Activated CD8-positive, alpha-beta memory T cell treated with anti-CD3 and anti-CD28 coated beads for 36 hours (primary cell): ENCODE data around the gene HNRNPA3. TPM values are rescaled to one million over a fixed set of nuclear protein-coding genes. Genes with fewer than 3 reads are reported as not detected.
"Not testable (repeated sequence)": the region's sequence is repeated elsewhere in the genome, so short reads cannot be mapped to it uniquely, and the experiment has no call there.

ENCODE experiments used
- CTCF ChIA-PET: fragments of 350-600 bp; sonication (Branson Sonifier 250); formaldehyde crosslinking; loops from one replicate; lab custom pipeline; 2021; ENCODE audit warnings: antibody characterized with exemption; lab: Charles Lee
- POLR2A ChIA-PET: fragments of 350-600 bp; sonication (Branson Sonifier 250); formaldehyde crosslinking; loops from one replicate; lab custom pipeline; 2021; ENCODE audit warnings: antibody characterized with exemption; lab: Charles Lee
- total RNA-seq, 2 experiments: library from RNA; stranded (reverse); gene quantifications; one replicate each; pipeline ENCODE4 v1.2.3, GENCODE V29; 2021

The HNRNPA3 gene
- total RNA-seq: 100 to 1,000 TPM; 220 to 227 TPM

GRCh38 chr2:177212106-177212890 is at the start of gene HNRNPA3:
Gene HNRNPA3 (plus strand): TSS chr2:177212794. CDS start chr2:177212800, 6 bp downstream.
- POLR2A ChIA-PET: interaction anchor here (0.6 to 5.0 kb wide), 10 partner anchors 10 to 98 kb away, joined by 3 to 98 read pairs (median 4); partner anchors contain the start of gene NFE2L2
- CTCF ChIA-PET: interaction anchor here (0.6 to 1.7 kb wide), 4 partner anchors 47 to 84 kb away, joined by 3 to 9 read pairs (median 3); partner anchors contain the start of gene NFE2L2

- CTCF ChIA-PET: interaction anchor here (0.6 to 3.5 kb wide), 23 partner anchors 8 to 599 kb away, joined by 3 to 30 read pairs (median 5); partner anchors contain the start of gene NFE2L2
- POLR2A ChIA-PET: interaction anchor here (0.7 to 1.0 kb wide), 3 partner anchors 10 to 128 kb away, joined by 3 to 4 read pairs (median 3); partner anchors contain the start of gene NFE2L2
Measured at GRCh38 chr2:177164131-177164530, 48.5 kb upstream of the HNRNPA3 start.

- ChIA-PET CTCF (interaction anchor here (0.5 to 3.5 kb wide), 34 partner anchors 9 to 599 kb away, joined by 3 to 30 read pairs (median 4); partner anchors contain the start of gene NFE2L2), POLR2A (interaction anchor here (0.5 to 1.3 kb wide), 5 partner anchors 9 to 528 kb away, joined by 3 to 4 read pairs (median 4); partner anchors contain the start of genes HNRNPA3 and NFE2L2)
Measured at GRCh38 chr2:177164584-177165052, 48.0 kb upstream of the HNRNPA3 start.

DNA sequence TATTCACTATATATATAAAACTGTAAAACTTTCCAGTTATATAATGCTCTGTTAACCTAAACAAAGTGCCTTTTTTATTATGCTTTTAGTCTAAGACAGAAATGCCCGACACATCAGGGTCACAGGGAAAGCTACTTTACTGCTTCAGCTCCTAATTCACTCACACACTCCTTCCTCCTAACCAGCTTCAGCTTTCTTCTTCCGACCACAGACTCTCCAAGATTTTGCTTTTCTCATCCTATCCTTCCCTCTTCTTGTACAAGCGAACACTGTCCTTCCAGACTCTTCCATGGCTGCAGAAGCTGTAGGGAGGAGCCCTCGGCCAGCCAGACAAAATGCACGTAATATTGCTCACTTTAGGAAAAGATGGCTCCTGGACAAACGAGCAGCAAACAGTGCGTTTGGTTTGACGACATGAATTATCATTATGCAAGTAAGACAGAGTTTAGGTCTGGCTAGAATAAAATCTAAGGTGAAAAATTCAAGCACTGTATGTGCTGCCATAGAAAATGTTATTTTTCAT is 47.5 kb upstream of the HNRNPA3 start:
- CTCF ChIA-PET: interaction anchor here (0.5 to 3.5 kb wide), 34 partner anchors 9 to 598 kb away, joined by 3 to 30 read pairs (median 4); partner anchors contain the start of gene NFE2L2
- POLR2A ChIA-PET: interaction anchor here (0.5 to 1.5 kb wide), 6 partner anchors 47 to 528 kb away, joined by 3 to 6 read pairs (median 4); partner anchors contain the start of genes HNRNPA3 and NFE2L2

GRCh38 chr2:177165721-177166711 is 46.6 kb upstream of the HNRNPA3 start:
- CTCF ChIA-PET: interaction anchor here (1.0 to 3.5 kb wide), 9 partner anchors 10 to 214 kb away, joined by 3 to 30 read pairs (median 4); partner anchors contain the start of gene NFE2L2
- POLR2A ChIA-PET: interaction anchor here (0.5 to 1.5 kb wide), 7 partner anchors 29 to 529 kb away, joined by 3 to 6 read pairs (median 3); partner anchors contain the start of genes HNRNPA3 and NFE2L2

DNA sequence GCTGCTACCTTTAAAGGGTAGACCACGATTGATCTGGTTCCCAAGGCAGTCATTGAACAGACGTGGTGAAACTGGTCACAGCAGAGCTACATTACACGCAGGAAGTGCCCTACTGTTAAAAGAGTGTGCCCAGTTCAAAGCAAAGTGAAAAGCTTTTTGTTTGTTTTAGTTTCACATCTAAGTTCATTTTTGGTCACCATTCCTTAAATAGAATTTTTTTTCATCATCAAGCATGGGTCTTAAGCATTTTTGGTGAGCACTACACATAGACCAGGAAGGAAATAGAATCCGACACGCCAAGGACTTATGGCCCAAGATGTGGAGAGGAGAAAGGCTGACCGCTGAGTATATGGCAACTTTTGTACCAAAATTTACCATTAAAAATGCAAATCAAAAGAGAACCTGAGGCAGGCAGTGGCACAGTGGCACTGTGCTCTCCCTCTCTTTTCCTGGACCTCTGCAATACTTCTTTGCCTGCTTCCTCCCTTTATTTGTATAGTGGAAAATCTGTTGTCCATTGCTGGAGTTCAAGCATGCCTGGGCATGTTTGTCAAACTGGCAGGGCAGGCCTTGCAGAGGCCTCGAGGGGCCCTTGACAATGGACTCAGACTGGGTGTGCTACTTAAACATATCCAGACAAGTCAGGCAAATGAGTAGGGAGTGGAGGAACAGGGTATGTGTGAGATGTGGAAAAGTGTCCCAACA is 42.6 kb upstream of the HNRNPA3 start:
- CTCF ChIA-PET: no interaction called here
- POLR2A ChIA-PET: interaction anchor here (0.7 kb wide), 1 partner anchor 259 kb away, joined by 7 read pairs; no protein-coding TSS in a partner anchor

DNA sequence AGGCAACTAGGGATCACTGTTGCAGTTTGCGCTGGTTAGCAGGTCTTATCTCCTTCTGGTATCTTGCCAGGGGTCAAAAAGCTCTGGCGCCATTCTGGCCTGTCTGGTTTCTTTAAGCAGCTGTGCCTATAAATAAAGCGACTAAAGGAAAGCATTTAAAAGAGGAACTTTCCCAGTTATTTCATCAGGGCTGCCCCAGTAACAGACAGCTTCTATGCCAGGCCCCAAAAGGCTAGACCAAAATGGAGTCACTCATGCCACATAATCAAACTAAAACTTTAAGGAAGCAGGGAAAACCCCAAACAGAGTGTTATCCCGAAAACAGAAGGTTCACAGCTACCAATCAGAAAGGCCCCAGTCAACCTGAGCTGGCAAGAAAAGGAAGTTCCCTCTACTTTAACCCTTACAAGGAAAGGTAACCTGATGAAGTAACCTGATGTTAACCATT is 41.2 kb upstream of the HNRNPA3 start:
- ChIA-PET POLR2A (no interaction called here), CTCF (no interaction called here)

GRCh38 chr2:177172034-177172880 is 40.3 kb upstream of the HNRNPA3 start:
- CTCF ChIA-PET: no interaction called here
- POLR2A ChIA-PET: no interaction called here

DNA sequence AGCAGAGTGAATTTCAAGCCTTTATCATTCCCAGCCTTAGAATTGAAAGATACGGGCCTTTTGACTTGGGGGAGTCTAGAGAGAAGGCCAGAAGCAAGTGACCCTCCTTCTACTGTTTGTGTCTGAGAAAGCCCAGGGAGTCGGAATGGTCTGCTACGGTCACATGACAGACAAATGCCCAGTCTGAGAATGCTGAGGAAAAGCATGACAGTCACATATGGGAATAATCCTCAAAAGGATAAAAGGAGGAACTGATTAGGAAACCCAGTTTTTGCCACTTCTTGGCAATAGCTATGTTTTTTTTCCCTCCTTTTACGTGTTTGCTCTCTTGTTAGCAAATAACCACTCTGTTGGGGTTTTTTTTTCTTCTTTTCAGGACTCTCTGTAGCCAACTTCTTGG is 38.1 kb upstream of the HNRNPA3 start:
- ChIA-PET POLR2A (interaction anchor here (1.0 kb wide), 1 partner anchor 10 kb away, joined by 3 read pairs; no protein-coding TSS in a partner anchor), CTCF (no interaction called here)

- POLR2A ChIA-PET: interaction anchor here (0.5 kb wide), 1 partner anchor 132 kb away, joined by 3 read pairs; no protein-coding TSS in a partner anchor
- CTCF ChIA-PET: interaction anchor here (1.6 kb wide), 1 partner anchor 11 kb away, joined by 5 read pairs; no protein-coding TSS in a partner anchor
Measured at GRCh38 chr2:177175917-177176668, 36.5 kb upstream of the HNRNPA3 start.

DNA sequence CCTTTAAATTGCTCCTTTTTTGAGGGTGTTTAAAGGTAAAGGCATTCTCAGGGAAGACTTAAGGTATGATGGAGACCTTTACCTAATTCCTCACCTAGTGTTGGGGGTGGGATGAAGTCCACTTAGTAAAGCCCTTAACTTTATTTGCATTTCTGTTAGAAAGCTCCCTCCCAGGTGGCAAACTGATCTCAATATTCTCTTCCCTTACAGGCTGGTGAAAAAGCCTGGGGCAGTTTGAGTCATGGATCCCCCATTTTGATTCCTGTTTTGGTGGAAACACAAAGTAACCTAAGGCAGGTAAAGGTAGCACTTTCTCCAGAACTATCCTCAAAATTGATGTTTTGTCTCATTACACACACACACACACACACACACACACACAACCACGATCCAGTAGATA is 33.8 kb upstream of the HNRNPA3 start:
- ChIA-PET POLR2A (no interaction called here), CTCF (no interaction called here)

GRCh38 chr2:177179227-177179626 is 33.4 kb upstream of the HNRNPA3 start:
- CTCF ChIA-PET: no interaction called here
- POLR2A ChIA-PET: no interaction called here

GRCh38 chr2:177179671-177180070 is 32.9 kb upstream of the HNRNPA3 start:
- POLR2A ChIA-PET, CTCF ChIA-PET: not testable (repeated sequence)

DNA sequence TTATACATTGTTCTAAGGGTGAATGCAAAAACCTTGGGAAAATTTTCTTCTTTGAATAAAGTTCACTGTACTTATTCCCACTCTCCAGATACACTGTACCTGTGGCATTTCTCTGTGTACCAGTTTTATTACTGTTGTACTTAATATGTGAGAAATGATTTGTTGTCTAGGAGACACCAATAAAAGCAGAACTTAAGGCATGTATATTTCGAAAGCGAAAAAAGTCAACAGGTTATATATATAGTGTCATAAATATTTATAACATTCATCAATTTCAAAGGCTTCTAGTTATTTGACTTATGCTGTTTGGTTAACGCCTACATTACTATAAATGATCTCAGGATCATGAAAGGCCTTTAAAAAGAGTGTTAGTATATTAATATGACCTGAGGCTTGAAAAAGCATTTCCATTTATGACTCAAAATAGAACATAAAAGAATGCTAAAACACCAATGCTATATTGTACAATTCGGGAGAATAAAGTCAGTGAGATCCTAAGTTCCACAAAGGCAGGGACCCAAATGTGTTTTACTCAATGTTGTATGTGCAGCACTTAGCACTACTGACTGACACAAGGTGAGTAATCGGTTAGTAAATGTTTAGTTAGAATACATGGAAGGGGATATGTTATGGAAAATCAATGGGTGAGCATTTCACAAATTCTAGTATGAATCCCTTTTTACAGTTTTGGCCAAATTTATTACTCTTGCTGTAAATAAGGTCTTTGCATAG is 32.2 kb upstream of the HNRNPA3 start:
- CTCF ChIA-PET: no interaction called here

DNA sequence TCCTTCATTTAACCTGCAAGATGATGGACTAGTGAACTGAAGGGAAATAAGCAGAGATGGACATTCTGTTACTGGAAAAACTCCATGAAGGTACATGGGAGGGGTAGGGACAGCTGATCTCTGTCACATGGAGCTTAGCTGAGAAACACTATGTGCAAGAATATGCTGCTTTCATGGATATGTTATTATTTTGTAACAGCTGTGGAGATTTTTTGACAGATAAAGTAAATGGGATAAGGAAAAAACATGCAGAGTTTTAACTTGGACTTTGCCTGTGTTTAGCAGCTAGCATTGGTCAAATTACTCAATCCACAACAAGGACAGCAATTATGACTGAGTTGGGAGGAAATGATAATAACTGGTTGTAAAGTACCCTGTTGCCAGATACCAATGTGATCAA is 28.7 kb upstream of the HNRNPA3 start:
- CTCF ChIA-PET: interaction anchor here (0.6 kb wide), 1 partner anchor 592 kb away, joined by 3 read pairs; no protein-coding TSS in a partner anchor
- POLR2A ChIA-PET: no interaction called here

More for the DNA sequence above, 32.2 kb upstream of the HNRNPA3 start:
- POLR2A ChIA-PET: no interaction called here
